ENCODE results near the gene ITGAD.

GRCh38 chr16:31423241-31423640 lies 30.1 kb downstream of the ITGAD start:
- no peak for TF ChIP-seq CTCF (IDR thresholded peaks at IDR 0.05)
- no peak for TF ChIP-seq POLR2A (IDR thresholded peaks at IDR 0.05)

Measured in heart left ventricle (tissue), 13 donors.